Ovary (tissue), 9 donors: Measurements from ENCODE around the gene RTP5. TPM values are rescaled to one million over a fixed set of nuclear protein-coding genes. Genes with fewer than 3 reads are reported as not detected.

Experiments used
- DNase-seq, 5 donors: peaks; one replicate each; pipeline ENCODE4 v3.0.0-alpha.2; 2019 to 2020
- H3K27ac ChIP-seq, 2 donors: fragments of 200-600 bp; one replicate each; pipeline versions ENCODE4 v1.5.1 to v1.8.0; 2019 to 2022
- H3K27me3 ChIP-seq: fragments of 200-600 bp; one replicate; pipeline ENCODE4 v1.8.0; 2022
- H3K36me3 ChIP-seq: fragments of 200-600 bp; sonication (generic); one replicate; pipeline ENCODE4 v1.5.1; 2019
- H3K4me1 ChIP-seq: one replicate; pipeline ENCODE4 v1.8.1; 2013; ENCODE audit warnings: mild to moderate bottlenecking, moderate library complexity; ENCODE audit not compliant: insufficient read depth
- H3K4me3 ChIP-seq: fragments of 200-600 bp; sonication (generic); one replicate; pipeline ENCODE4 v1.5.1; 2017
- H3K9me3 ChIP-seq, 2 donors: fragments of 200-600 bp in 1 of 2; sonication (generic) in 1 of 2; one replicate each; pipeline versions ENCODE4 v1.5.1 to v1.8.1; 2013 to 2019; ENCODE audit warnings: mild to moderate bottlenecking in 1 of 2, moderate library complexity in 1 of 2
- EP300 ChIP-seq: sonication (generic); formaldehyde crosslinking; IDR thresholded peaks from one replicate; pipeline ENCODE4 v1.6.1; 2017; ENCODE audit warnings: antibody characterized with exemption
- POLR2A ChIP-seq: fragments of 450-650 bp; IDR thresholded peaks from one replicate; pipeline ENCODE4 v1.6.1; 2017; ENCODE audit warnings: antibody characterized with exemption, mild to moderate bottlenecking, moderate library complexity
- WGBS, 3 donors: extraction: QIAGEN DNeasy Blood & Tissue Kit in 1 of 3; methylation state at CpG; one replicate each; pipeline versions ENCODE4 v1.1.5 to v1.1.7; 2013 to 2017; 5-methylcytosine and 5-hydroxymethylcytosine counted together
- intact Hi-C, 4 donors: fragments of 100-400 bp; cut with DNase I; formaldehyde crosslinking; loops; one replicate each; pipeline versions ENCODE4 v1.11.0 to v1.15.1; 2022 to 2023
- polyA plus RNA-seq, 2 donors: library from polyadenylated mRNA; stranded (reverse); fragments of 200-250 nt in 1 of 2; fragments of 350-450 nt in 1 of 2; fragmentation: Illumina TruSeq in 1 of 2; extraction: RNeasy Lipid Tissue Mini Kit (QIAGEN cat#74804) in 1 of 2; gene quantifications; one replicate each; pipeline ENCODE4 v1.2.3, GENCODE V29; 2013 to 2014
- total RNA-seq, 7 donors: library from RNA; depleted of rRNA in 2 of 7; stranded (reverse); fragments of >200 nt in 2 of 7; fragmentation: NEBNext Ultra II Directional in 3 of 7; extraction: Animal tissue kit (Norgen Biotek cat#: 25700) in 3 of 7; gene quantifications; one replicate each; pipeline versions ENCODE4 v1.1.0 to v1.2.4, GENCODE V29; 2016 to 2023
- TF ChIP-seq, protein P1 (sequence below), 3 donors: fragments of 450-650 bp in 2 of 3; fragments of 200-600 bp in 1 of 3; IDR thresholded peaks; one replicate each; pipeline versions ENCODE4 v1.5.1 to v1.8.0; 2016 to 2022; ENCODE audit warnings: antibody characterized with exemption in 3 of 3, mild to moderate bottlenecking in 1 of 3
- donor health status: DM: no; HTN: no; CAD: no; lungs with moderate emphysema.
- donor health status: DM: no; HTN: no; CAD: no.
- donor health status: Bipolar disorder and iron deficiency.
- donor health status: DM: yes; HTN: yes; CAD: no.
- donor health status: DM: no; HTN: no; CAD: no.
- donor health status: DM: yes; HTN: yes; CAD: no.

The RTP5 gene
- total and polyA plus RNA-seq, 9 donors: 0.10 TPM; not detected in 8

DNA sequence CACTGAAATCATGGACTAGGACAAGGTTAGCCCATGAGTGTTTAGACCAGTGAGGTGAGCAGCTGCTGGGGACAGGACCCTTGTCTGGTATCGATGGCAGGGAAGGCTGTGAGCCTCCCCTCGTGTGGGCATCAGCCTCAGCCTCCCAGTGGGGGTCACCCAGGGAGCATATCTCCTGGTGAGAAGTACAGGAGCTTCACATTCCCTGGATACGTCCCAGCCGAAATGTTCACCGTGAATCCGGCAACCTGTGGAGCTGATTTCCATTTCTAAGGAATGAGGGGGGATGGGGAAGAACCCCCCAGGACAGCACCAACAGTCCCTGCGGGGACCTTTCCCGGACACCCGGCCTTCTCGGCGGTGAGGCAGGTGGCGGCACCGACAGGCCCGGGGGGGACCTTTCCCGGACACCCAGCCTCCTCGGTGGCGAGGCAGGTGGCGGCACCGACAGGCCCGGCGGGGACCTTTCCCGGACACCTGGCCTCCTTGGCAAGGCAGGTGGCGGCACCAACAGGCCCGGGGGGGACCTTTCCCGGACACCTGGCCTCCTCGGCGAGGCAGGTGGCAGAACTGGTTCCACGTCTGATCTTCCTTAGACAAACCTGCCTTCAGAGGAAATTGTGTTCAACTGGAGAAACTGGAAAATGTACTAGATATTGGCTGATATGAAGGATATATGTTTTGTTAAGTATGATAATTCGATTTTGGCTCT is 21.2 kb downstream of the RTP5 start:
- Histone ChIP-seq H3K27me3 (no peaks in the 10 kb centered on the region), H3K4me3 (no peak overlapping the region), H3K9me3 (no peaks in the 10 kb centered on the region), H3K36me3 (no peaks in the 10 kb centered on the region), H3K27ac (no peak overlapping the region), H3K4me1 (peaks cover 12% of the 10 kb centered on the region)
- DNase-seq: peak in 1 of 5 donors; percentile 26
- intact Hi-C loops: no loop called here
- no peak for TF ChIP-seq POLR2A
- no peak for TF ChIP-seq EP300
- TF ChIP-seq, protein P1, sequence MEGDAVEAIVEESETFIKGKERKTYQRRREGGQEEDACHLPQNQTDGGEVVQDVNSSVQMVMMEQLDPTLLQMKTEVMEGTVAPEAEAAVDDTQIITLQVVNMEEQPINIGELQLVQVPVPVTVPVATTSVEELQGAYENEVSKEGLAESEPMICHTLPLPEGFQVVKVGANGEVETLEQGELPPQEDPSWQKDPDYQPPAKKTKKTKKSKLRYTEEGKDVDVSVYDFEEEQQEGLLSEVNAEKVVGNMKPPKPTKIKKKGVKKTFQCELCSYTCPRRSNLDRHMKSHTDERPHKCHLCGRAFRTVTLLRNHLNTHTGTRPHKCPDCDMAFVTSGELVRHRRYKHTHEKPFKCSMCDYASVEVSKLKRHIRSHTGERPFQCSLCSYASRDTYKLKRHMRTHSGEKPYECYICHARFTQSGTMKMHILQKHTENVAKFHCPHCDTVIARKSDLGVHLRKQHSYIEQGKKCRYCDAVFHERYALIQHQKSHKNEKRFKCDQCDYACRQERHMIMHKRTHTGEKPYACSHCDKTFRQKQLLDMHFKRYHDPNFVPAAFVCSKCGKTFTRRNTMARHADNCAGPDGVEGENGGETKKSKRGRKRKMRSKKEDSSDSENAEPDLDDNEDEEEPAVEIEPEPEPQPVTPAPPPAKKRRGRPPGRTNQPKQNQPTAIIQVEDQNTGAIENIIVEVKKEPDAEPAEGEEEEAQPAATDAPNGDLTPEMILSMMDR (IDR thresholded peaks at IDR 0.05): no peak
- WGBS, 3 donors: 91 to 95% (median 94%) methylated on average over 29 of the region's 29 CpGs

DNA sequence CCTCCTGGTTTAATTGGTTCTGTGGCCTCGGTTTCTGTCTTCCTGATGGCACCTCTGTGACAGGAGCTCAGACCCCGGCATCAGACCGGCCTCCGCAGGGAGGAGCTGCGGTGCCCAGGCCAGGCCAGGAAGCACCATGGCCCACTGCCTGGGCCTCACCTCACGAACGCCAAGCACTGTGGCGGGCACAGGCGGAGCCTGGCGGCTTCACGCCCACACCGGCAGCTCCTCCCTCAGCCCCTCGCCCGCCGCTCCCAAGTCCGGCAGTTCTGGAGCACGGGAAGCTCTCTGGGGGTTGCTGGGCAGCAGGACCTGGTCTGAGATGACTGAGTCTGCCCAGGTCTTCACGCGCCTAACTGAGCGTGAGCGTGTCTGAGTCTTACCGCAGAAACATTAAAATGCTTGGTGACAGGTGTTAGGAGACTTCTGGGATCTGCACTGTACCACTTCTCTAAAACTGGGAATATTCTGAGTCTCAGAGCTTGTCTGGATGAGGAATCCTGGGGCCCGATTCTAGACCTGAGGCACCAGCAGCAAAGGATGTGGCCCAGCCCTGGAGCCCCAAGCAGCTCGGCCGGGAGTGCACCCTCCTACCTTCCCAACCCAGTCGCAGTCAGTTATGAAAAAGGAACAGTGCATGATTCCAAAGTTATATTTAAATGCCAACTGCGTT is 21.9 kb downstream of the RTP5 start:
- Histone ChIP-seq H3K9me3 (no peaks in the 10 kb centered on the region), H3K4me1 (peaks cover 17% of the 10 kb centered on the region), H3K27ac (no peak overlapping the region), H3K4me3 (no peak overlapping the region), H3K36me3 (no peaks in the 10 kb centered on the region), H3K27me3 (no peaks in the 10 kb centered on the region)
- WGBS, 3 donors: 90 to 94% (median 93%) methylated on average over 27 of the region's 27 CpGs
- intact Hi-C loops: no loop called here
- DNase-seq: peak in 2 of 5 donors; percentile 18 to 31
- no peak for TF ChIP-seq EP300
- TF ChIP-seq, protein P1 (IDR thresholded peaks at IDR 0.05): no peak
- no peak for TF ChIP-seq POLR2A

DNA sequence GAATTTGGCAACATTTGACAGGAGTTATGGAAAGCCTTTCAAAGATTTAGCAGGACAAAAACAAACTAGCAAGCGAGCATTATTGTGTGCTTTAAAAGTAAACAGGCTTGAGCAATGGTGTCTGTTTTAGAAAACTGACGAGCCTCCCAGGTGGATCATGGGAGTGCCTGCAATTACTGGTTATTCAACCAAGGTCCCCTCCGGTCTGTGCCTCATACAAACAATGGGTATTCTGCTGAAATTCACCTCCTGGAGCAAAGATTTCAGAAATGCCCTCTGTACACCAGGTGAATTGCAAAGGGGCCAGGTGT is 22.4 kb downstream of the RTP5 start:
- intact Hi-C loops: no loop called here
- WGBS, 3 donors: 68 to 83% (median 79%) methylated on average over 3 of the region's 3 CpGs
- TF ChIP-seq, protein P1 (IDR thresholded peaks at IDR 0.05): no peak
- no peak for TF ChIP-seq POLR2A
- TF ChIP-seq EP300: no peak
- no peak for DNase-seq
- H3K4me3 ChIP-seq: no peak overlapping the region
- no peaks in the 10 kb centered on the region for H3K9me3 ChIP-seq
- H3K27me3 ChIP-seq: no peaks in the 10 kb centered on the region
- no peaks in the 10 kb centered on the region for H3K36me3 ChIP-seq
- peaks cover 17% of the 10 kb centered on the region for H3K4me1 ChIP-seq
- H3K27ac ChIP-seq: no peak overlapping the region

DNA sequence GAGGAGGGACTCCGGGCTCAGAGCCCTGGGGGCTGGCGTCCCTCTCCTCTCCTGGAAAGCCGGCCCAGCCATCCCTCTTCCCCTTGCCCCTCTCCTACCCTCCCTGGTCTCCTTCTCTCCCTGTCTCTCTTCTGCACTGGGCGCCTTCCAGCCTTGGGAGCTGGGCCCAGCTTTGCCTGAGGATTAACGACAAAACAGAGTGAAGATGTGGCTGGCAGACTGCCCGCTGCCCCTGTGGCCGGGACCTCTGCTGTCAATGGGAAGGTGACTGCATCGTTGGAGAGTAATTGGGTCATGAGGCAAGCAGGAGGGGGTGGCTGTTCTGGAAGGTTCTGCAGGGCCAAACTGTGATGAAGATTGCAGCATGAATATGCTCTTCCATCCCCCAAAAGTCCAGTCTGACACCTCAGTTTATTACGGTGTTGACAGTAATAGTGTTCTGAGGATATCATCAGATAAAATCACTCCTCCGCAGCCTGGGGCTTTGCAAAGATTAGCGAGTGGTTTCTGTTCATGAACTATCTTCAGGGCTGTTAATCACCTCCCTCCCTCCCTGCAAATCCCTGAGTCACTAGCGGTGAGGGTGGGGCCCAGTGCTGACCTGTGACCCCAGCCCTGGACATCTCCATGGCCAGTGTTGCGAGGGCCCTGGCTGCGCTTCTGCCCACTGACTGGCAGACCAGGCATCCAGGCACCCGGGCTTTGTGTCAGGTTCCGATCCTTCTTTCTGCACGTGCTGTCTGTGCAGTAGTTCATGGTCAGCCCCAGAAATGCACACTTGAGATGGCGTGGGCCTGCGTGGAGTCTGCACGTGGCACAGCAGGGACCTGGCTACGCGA is 23.0 kb downstream of the RTP5 start:
- Histone ChIP-seq H3K4me1 (peaks cover 17% of the 10 kb centered on the region), H3K4me3 (no peak overlapping the region), H3K36me3 (no peaks in the 10 kb centered on the region), H3K27me3 (no peaks in the 10 kb centered on the region), H3K27ac (no peak overlapping the region), H3K9me3 (no peaks in the 10 kb centered on the region)
- TF ChIP-seq POLR2A: no peak
- TF ChIP-seq EP300: no peak
- TF ChIP-seq, protein P1 (IDR thresholded peaks at IDR 0.05): no peak
- DNase-seq: peak; percentile 28 to 55 (median 49)
- intact Hi-C loops: no loop called here
- 57 to 68% (median 57%) methylated on average over 22 of the region's 22 CpGs for WGBS, 3 donors
